Pancreas (tissue), 10 donors: ENCODE measurements around the gene PYGM. TPM values are rescaled to one million over a fixed set of nuclear protein-coding genes. Genes with fewer than 3 reads are reported as not detected.

Experiments
- ATAC-seq, 4 donors: fragments of 200-7000 bp; cut with Tn5 transposase; one replicate each; pipeline versions ENCODE4 v1.8.0 to v1.9.1; 2020; ENCODE audit warnings: mild to moderate bottlenecking in 4 of 4, moderate library complexity in 4 of 4
- DNase-seq, 6 donors: peaks; one replicate each; pipeline ENCODE4 v3.0.0-alpha.2; 2020
- FAIRE-seq: peaks from 2 replicates; lab custom pipeline; 2012; peaks lifted over from hg19 to GRCh38; lab: Jason Lieb, UNC
- H3K27ac ChIP-seq, 4 donors: fragments of 200-600 bp; sonication (generic); 1 replicate in 3 of 4; 2 replicates in 1 of 4; pipeline versions ENCODE4 v1.5.0 to v1.8.0; 2020
- H3K27me3 ChIP-seq, 4 donors: fragments of 200-600 bp; one replicate each; pipeline ENCODE4 v1.8.0; 2021
- H3K36me3 ChIP-seq, 3 donors: fragments of 200-600 bp; sonication (generic) in 1 of 3; one replicate each; pipeline versions ENCODE4 v1.5.0 to v1.8.0; 2020 to 2021
- H3K4me1 ChIP-seq, 3 donors: fragments of 200-600 bp; one replicate each; pipeline ENCODE4 v1.8.0; 2021
- H3K4me3 ChIP-seq, 4 donors: fragments of 200-600 bp; sonication (generic) in 2 of 4; one replicate each; pipeline versions ENCODE4 v1.5.0 to v1.8.0; 2020 to 2021
- H3K9me3 ChIP-seq, 4 donors: fragments of 200-600 bp; one replicate each; pipeline ENCODE4 v1.8.0; 2021
- CTCF ChIP-seq, 4 donors: fragments of 200-600 bp; sonication (generic) in 3 of 4; IDR thresholded peaks; one replicate each; pipeline versions ENCODE4 v1.5.0 to v1.8.0; 2021; ENCODE audit warnings: antibody characterized with exemption in 4 of 4
- WGBS, 2 donors: extraction: QIAGEN DNeasy Blood & Tissue Kit; methylation state at CpG; one replicate each; pipeline ENCODE4 v1.1.7; 2013; 5-methylcytosine and 5-hydroxymethylcytosine counted together
- intact Hi-C, 3 donors: fragments of 100-400 bp; cut with DNase I; formaldehyde crosslinking; loops; one replicate each; pipeline versions ENCODE4 v1.11.1 to v1.14.2; 2022
- polyA plus RNA-seq, 2 donors: library from polyadenylated mRNA; stranded (reverse); fragments of 200-250 nt; gene quantifications; one replicate each; pipeline ENCODE4 v1.2.3, GENCODE V29; 2013
- total RNA-seq, 6 donors: library from RNA; stranded (reverse); fragmentation: NEBNext Ultra II Directional in 4 of 6; extraction: Animal tissue kit (Norgen Biotek cat#: 25700) in 4 of 6; gene quantifications; one replicate each; pipeline versions ENCODE4 v1.2.1 to v1.2.4, GENCODE V29; 2021 to 2023
- donor health status: healthy with polysubstance abuse.
- donor health status: DM: no; HTN: no; CAD: no; lungs with moderate emphysema.
- donor health status: DM: no; HTN: no; CAD: no.
- donor health status: control.
- donor health status: control.
- donor health status: Bipolar disorder and iron deficiency.
- donor health status: DM: yes; HTN: yes; CAD: no.
- donor health status: DM: no; HTN: no; CAD: no.
- donor health status: DM: no; HTN: no; CAD: no.
- donor health status: DM: yes; HTN: yes; CAD: no.

Gene PYGM
- total and polyA plus RNA-seq, 8 donors, result 0.19 to 1.3 (median 0.47) TPM

GRCh38 chr11:64791781-64792291, 32.1 kb upstream of the PYGM start:
- Histone ChIP-seq H3K27ac (no peak overlapping the region), H3K9me3 (no peaks in the 10 kb centered on the region), H3K27me3 (no peaks in the 10 kb centered on the region), H3K4me3 (no peak overlapping the region), H3K4me1 (no peaks in the 10 kb centered on the region), H3K36me3 (no peaks in the 10 kb centered on the region)
- no peak for ATAC-seq
- intact Hi-C loops, result loop anchor here in 1 of 3 donors (10.0 kb wide), 1 partner anchor 103 kb away; no protein-coding TSS in a partner anchor
- WGBS, 2 donors, result 89 to 92% methylated on average over 14 of the region's 14 CpGs
- TF ChIP-seq CTCF (IDR thresholded peaks at IDR 0.05), result no peak
- FAIRE-seq, result no peak
- DNase-seq, result peak in 2 of 6 donors; percentile 35 to 70

GRCh38 chr11:64790205-64791095, 30.7 kb upstream of the PYGM start:
- no peaks in the 10 kb centered on the region for H3K36me3 ChIP-seq
- WGBS, 2 donors, result 86 to 90% methylated on average over 25 of the region's 25 CpGs
- ATAC-seq, result no peak
- H3K4me3 ChIP-seq, result no peak overlapping the region
- no peaks in the 10 kb centered on the region for H3K9me3 ChIP-seq
- no peak for TF ChIP-seq CTCF (IDR thresholded peaks at IDR 0.05)
- H3K4me1 ChIP-seq, result no peaks in the 10 kb centered on the region
- H3K27me3 ChIP-seq, result no peaks in the 10 kb centered on the region
- intact Hi-C loops, result loop anchor here in 1 of 3 donors (10.0 kb wide), 1 partner anchor 104 kb away; no protein-coding TSS in a partner anchor
- no peak for FAIRE-seq
- DNase-seq, result peak in 2 of 6 donors; percentile 23 to 50
- H3K27ac ChIP-seq, result no peak overlapping the region

GRCh38 chr11:64789331-64790204, 29.8 kb upstream of the PYGM start:
- FAIRE-seq (no peak), ATAC-seq (no peak), DNase-seq (peak in 2 of 6 donors; percentile 25 to 52)
- no peaks in the 10 kb centered on the region for H3K36me3 ChIP-seq
- TF ChIP-seq CTCF (IDR thresholded peaks at IDR 0.05), result no peak
- no peak overlapping the region for H3K4me3 ChIP-seq
- H3K9me3 ChIP-seq, result no peaks in the 10 kb centered on the region
- WGBS, 2 donors, result 88 to 89% methylated on average over 15 of the region's 15 CpGs
- no peaks in the 10 kb centered on the region for H3K27me3 ChIP-seq
- intact Hi-C loops, result loop anchor here in 2 of 3 donors (10.0 kb wide), 1 partner anchor 105 kb away; no protein-coding TSS in a partner anchor
- no peaks in the 10 kb centered on the region for H3K4me1 ChIP-seq
- H3K27ac ChIP-seq, result no peak overlapping the region

DNA sequence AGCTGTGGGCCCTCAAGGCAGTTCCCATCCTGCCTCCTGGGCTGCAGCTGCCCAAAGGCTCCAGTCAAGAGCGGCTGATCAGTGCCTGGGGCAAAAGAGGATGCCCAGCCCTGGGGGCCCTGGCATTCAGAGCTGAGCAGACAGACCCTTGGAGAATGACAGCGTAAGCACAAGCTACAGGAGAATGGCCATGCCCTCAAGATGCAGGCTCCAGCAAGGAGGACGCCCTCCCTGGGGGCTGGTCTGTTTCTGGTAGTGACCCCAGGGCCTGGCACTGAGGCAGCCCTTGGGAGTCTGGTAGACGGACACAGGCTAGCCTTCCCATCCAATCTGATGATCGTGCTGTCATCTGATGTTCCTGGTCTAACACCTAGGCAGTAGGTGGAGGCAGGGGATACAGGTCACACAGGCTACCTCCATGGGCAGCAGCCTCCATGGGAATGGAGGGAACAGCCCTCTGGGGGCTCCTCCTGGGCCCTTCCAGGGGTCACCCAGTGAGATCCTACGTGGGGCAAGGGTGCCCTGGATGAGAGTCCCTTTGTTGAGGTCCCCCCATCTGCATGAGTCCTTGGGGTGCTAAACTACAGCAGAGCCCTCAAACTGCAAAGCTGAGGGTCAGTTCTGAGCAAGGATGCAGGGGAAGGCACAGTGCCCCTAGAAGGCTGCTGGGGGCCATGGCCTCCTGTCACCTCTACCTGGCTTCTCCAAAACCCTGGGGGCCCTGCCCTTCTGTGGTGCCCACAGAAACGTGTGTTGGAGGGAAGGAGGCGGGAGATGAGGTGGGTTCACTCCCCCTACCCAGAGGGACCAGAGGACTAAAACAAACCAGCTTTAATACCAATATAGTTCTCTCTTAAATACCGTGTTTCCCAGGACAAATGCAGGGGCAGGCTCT, 28.8 kb upstream of the PYGM start:
- peak in 1 of 6 donors; percentile 23 for DNase-seq
- no peak for ATAC-seq
- Histone ChIP-seq H3K4me3 (no peak overlapping the region), H3K4me1 (no peaks in the 10 kb centered on the region), H3K9me3 (no peaks in the 10 kb centered on the region), H3K36me3 (no peaks in the 10 kb centered on the region), H3K27ac (no peak overlapping the region), H3K27me3 (no peaks in the 10 kb centered on the region)
- intact Hi-C loops, result loop anchor here in 1 of 3 donors (10.0 kb wide), 1 partner anchor 106 kb away; no protein-coding TSS in a partner anchor
- 84 to 85% methylated on average over 9 of the region's 9 CpGs for WGBS, 2 donors
- TF ChIP-seq CTCF (IDR thresholded peaks at IDR 0.05), result no peak
- FAIRE-seq, result no peak
